Measurements from ENCODE around the gene TIGIT.

GRCh38 chr3:114274929-114275328 lies 18.9 kb upstream of the TIGIT start:
- TF ChIP-seq KDM1A (CRISPR knock-in tag; IDR thresholded peaks at IDR 0.05) (no peak), ATF1 (CRISPR knock-in tag; IDR thresholded peaks at IDR 0.05) (no peak), ZBTB7A (CRISPR knock-in tag; IDR thresholded peaks at IDR 0.05) (no peak), CC2D1A (CRISPR knock-in tag; IDR thresholded peaks at IDR 0.05) (no peak), CTCF (CRISPR knock-in tag; IDR thresholded peaks at IDR 0.05) (no peak)

Data from HepG2 (cell line).